GM19239 (cell line): ENCODE measurements around the gene SORBS1.
"Not testable (repeated sequence)": the region's sequence is repeated elsewhere in the genome, so short reads cannot be mapped to it uniquely, and the experiment has no call there.

ENCODE experiments used
- DNase-seq: peaks from one replicate; pipeline ENCODE4 v3.0.0; 2011; ENCODE audit warnings: low spot score; ENCODE audit not compliant: insufficient read length
- FAIRE-seq: peaks from 2 replicates; lab custom pipeline; 2011; peaks lifted over from hg19 to GRCh38; lab: Jason Lieb, UNC

The SORBS1 gene

GRCh38 chr10:95375418-95375817, 185.8 kb downstream of the SORBS1 start:
- no peak for FAIRE-seq
- no peak for DNase-seq

- DNase-seq: peak; percentile 63
Observed at GRCh38 chr10:95374597-95375209, 186.5 kb downstream of the SORBS1 start.

GRCh38 chr10:95373660-95374059, 187.5 kb downstream of the SORBS1 start:
- FAIRE-seq (no peak), DNase-seq (no peak)

More at GRCh38 chr10:95374597-95375209, 186.5 kb downstream of the SORBS1 start:
- peak; percentile 99 for FAIRE-seq

GRCh38 chr10:95364342-95364741, 196.8 kb downstream of the SORBS1 start:
- no peak for FAIRE-seq
- DNase-seq: no peak

- peak; percentile 91 for FAIRE-seq
- DNase-seq: peak; percentile 56
Observed at GRCh38 chr10:95363303-95363912, 197.8 kb downstream of the SORBS1 start.

GRCh38 chr10:95360122-95360714, 201.0 kb downstream of the SORBS1 start:
- DNase-seq: no peak
- FAIRE-seq: no peak

- DNase-seq (no peak), FAIRE-seq (no peak)
Observed at GRCh38 chr10:95359466-95359865, 201.7 kb downstream of the SORBS1 start.

GRCh38 chr10:95356190-95356955, 204.8 kb downstream of the SORBS1 start:
- no peak for FAIRE-seq
- no peak for DNase-seq

GRCh38 chr10:95355301-95355700, 205.9 kb downstream of the SORBS1 start:
- FAIRE-seq: no peak

GRCh38 chr10:95354110-95354509, 207.1 kb downstream of the SORBS1 start:
- no peak for DNase-seq
- peak; percentile 8 for FAIRE-seq

More at GRCh38 chr10:95355301-95355700, 205.9 kb downstream of the SORBS1 start:
- DNase-seq: no peak

GRCh38 chr10:95353123-95353522, 208.0 kb downstream of the SORBS1 start:
- no peak for DNase-seq
- FAIRE-seq: no peak

GRCh38 chr10:95352684-95353083, 208.5 kb downstream of the SORBS1 start:
- no peak for DNase-seq

GRCh38 chr10:95350830-95351228, 210.3 kb downstream of the SORBS1 start:
- no peak for FAIRE-seq
- DNase-seq: no peak

More at GRCh38 chr10:95352684-95353083, 208.5 kb downstream of the SORBS1 start:
- FAIRE-seq: no peak

GRCh38 chr10:95350219-95350829, 210.8 kb downstream of the SORBS1 start:
- FAIRE-seq: no peak
- no peak for DNase-seq

- not testable (repeated sequence) for DNase-seq, FAIRE-seq
Observed at GRCh38 chr10:95347402-95347766, 213.8 kb downstream of the SORBS1 start.

- DNase-seq: no peak
- no peak for FAIRE-seq
Observed at GRCh38 chr10:95346715-95347401, 214.3 kb downstream of the SORBS1 start.

- FAIRE-seq (no peak), DNase-seq (no peak)
Observed at GRCh38 chr10:95343573-95343972, 217.6 kb downstream of the SORBS1 start.

GRCh38 chr10:95341716-95342130, 219.4 kb downstream of the SORBS1 start:
- no peak for FAIRE-seq
- no peak for DNase-seq

- DNase-seq (no peak), FAIRE-seq (no peak)
Observed at GRCh38 chr10:95339863-95340262, 221.3 kb downstream of the SORBS1 start.
